Liver (tissue), 3 donors: ENCODE results near the gene KRT77.

ENCODE experiments used
- ATF3 ChIP-seq: IDR thresholded peaks from 2 replicates; pipeline ENCODE4 v1.6.1; 2016; ENCODE audit warnings: antibody characterized with exemption
- CTCF ChIP-seq: fragments of 150-350 bp; IDR thresholded peaks from 2 replicates; pipeline ENCODE4 v1.5.1; 2017; ENCODE audit warnings: improper control_type of control experiment, low read depth, low read length; ENCODE audit not compliant: missing input control
- EGR1 ChIP-seq, 2 donors: IDR thresholded peaks; 2 replicates each; pipeline ENCODE4 v1.6.1; 2016 to 2018; ENCODE audit warnings: antibody characterized with exemption in 2 of 2, low read depth in 2 of 2
- MAX ChIP-seq: IDR thresholded peaks from 2 replicates; pipeline ENCODE4 v1.6.1; 2016; ENCODE audit warnings: antibody characterized with exemption
- NR2F2 ChIP-seq: IDR thresholded peaks from 2 replicates; pipeline ENCODE4 v1.6.1; 2016; ENCODE audit warnings: antibody characterized with exemption
- REST ChIP-seq: IDR thresholded peaks from 2 replicates; pipeline ENCODE4 v1.6.1; 2016; ENCODE audit warnings: antibody characterized with exemption, mild to moderate bottlenecking
- RXRA ChIP-seq, 2 donors: IDR thresholded peaks; 2 replicates each; pipeline ENCODE4 v1.6.1; 2017 to 2018; ENCODE audit warnings: antibody characterized with exemption in 2 of 2, mild to moderate bottlenecking in 1 of 2
- SP1 ChIP-seq: IDR thresholded peaks from 2 replicates; pipeline ENCODE4 v1.6.1; 2018; ENCODE audit warnings: antibody characterized with exemption, mild to moderate bottlenecking
- TAF1 ChIP-seq: conservative IDR thresholded peaks from 2 replicates; pipeline ENCODE4 v1.6.1; 2016; ENCODE audit warnings: antibody characterized with exemption, mild to moderate bottlenecking
- YY1 ChIP-seq: IDR thresholded peaks from 2 replicates; pipeline ENCODE4 v1.6.1; 2016; ENCODE audit warnings: antibody characterized with exemption, mild to moderate bottlenecking
- ZBTB33 ChIP-seq: IDR thresholded peaks from 2 replicates; pipeline ENCODE4 v1.6.1; 2016; ENCODE audit warnings: antibody characterized with exemption
- donor health status: healthy.
- donor health status: healthy.

GRCh38 chr12:52669426-52669825, 33.9 kb downstream of the KRT77 start:
- no peak for TF ChIP-seq CTCF
- TF ChIP-seq MAX = no peak
- no peak for TF ChIP-seq REST
- TF ChIP-seq ATF3 = no peak
- TF ChIP-seq TAF1 = no peak
- no peak for TF ChIP-seq EGR1 (IDR thresholded peaks at IDR 0.05; ENCODE audit: low read depth in 2 of 2)
- no peak for TF ChIP-seq SP1
- no peak for TF ChIP-seq ZBTB33
- TF ChIP-seq YY1 = no peak
- TF ChIP-seq RXRA (IDR thresholded peaks at IDR 0.05) = no peak
- TF ChIP-seq NR2F2 = no peak
